ES-I3 (cell line): ENCODE data around the gene KIFC3.
"Not testable (repeated sequence)": the region's sequence is repeated elsewhere in the genome, so short reads cannot be mapped to it uniquely, and the experiment has no call there.

Experiments
- H3K36me3 ChIP-seq: 2 replicates; pipeline ENCODE4 v1.6.1; 2013; ENCODE audit warnings: mild to moderate bottlenecking, low read length, control low read depth, moderate library complexity; ENCODE audit not compliant: insufficient read depth
- H3K4me1 ChIP-seq: 2 replicates; pipeline ENCODE4 v1.6.1; 2013; ENCODE audit warnings: mild to moderate bottlenecking, control low read depth, low read length; ENCODE audit not compliant: insufficient read depth
- H3K9ac ChIP-seq: 2 replicates; pipeline ENCODE4 v1.6.1; 2013; ENCODE audit warnings: low read depth, mild to moderate bottlenecking, low read length, moderate library complexity
- H3K9me3 ChIP-seq: 2 replicates; pipeline ENCODE4 v1.6.1; 2013; ENCODE audit warnings: mild to moderate bottlenecking, low read length, moderate library complexity; ENCODE audit not compliant: control insufficient read depth, insufficient read depth

Gene KIFC3

DNA sequence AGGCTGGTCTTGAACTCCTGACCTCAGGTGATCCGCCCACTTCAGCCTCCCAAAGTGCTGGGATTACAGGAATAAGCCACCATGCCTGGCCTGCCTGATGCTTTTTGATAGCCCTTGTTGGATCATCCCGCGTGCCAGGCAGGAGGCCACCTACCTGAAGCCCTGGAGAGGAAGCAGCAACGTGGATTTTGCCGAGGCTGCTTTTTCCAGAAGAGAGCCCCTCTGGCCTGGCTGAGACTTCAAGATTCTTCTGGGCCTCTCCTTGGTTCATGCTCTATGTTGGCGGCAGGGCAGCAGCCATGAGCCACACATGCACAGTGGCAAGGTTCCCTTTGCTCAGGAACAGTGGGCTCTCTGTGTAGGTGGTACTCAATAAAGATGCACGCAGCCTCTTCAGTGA is 55.2 kb downstream of the KIFC3 start:
- Histone ChIP-seq H3K4me1 (no peaks in the 10 kb centered on the region), H3K9ac (no peak overlapping the region)

DNA sequence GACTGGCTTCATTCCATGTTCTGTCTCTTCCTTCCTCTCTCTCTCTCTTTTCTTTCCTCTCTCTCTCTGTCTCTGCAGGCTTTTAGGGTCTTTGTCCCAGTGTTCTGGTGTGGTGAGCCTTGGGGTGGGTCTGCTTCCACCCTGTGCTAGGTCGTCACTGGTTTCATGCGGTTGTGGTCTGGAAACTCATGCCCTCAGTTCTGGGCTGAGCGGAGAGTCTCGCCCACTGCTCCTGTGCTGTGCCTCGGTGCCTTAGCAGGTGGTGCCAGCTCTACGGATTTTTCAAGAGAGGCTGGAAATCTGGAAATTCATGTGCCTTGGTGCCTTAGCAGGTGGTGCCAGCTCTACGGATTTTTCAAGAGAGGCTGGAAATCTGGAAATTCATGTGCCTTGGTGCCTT is 56.0 kb downstream of the KIFC3 start:
- not testable (repeated sequence) for H3K4me1 ChIP-seq, H3K36me3 ChIP-seq, H3K9ac ChIP-seq, H3K9me3 ChIP-seq

More for the DNA sequence above, 55.2 kb downstream of the KIFC3 start:
- H3K36me3 ChIP-seq = peaks cover 6% of the 10 kb centered on the region
- no peaks in the 10 kb centered on the region for H3K9me3 ChIP-seq

DNA sequence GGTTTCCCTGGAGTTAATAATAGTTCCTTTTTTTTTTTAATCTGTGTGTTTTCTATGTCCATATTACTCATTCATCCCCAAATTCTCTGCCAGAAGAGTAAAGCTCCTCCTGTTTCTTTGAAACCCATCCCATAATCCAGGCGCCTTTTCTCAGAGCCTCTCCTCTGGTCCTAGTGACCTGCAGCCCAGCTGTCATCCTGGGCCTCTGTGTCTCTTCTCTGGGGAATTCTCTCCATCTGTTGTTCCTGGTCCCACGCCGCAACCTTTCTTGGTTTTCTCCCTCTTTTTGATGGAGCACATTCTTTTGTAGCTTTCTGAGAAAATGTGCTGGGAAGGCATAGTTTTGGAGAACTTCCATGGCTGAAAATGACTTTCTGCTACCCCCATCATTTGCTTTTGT is 56.5 kb downstream of the KIFC3 start:
- Histone ChIP-seq H3K9me3 (no peaks in the 10 kb centered on the region), H3K4me1 (no peaks in the 10 kb centered on the region), H3K9ac (no peak overlapping the region), H3K36me3 (peaks cover 6% of the 10 kb centered on the region)

DNA sequence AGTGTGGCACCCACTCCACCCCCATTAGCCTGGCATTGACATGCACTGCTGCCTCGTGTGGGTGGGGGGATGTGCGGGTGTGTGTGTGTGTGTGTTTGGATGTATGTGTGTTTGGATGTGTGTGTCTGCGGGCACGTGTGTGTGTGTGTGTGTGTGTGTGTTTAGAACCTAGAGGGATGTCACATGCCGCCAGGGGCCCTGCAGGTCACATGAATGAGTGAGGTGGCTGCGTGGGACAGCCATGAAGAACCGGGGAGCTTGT is 57.7 kb downstream of the KIFC3 start:
- no peaks in the 10 kb centered on the region for H3K9me3 ChIP-seq
- H3K9ac ChIP-seq = no peak overlapping the region
- H3K36me3 ChIP-seq = peaks cover 3% of the 10 kb centered on the region
- H3K4me1 ChIP-seq = no peaks in the 10 kb centered on the region

DNA sequence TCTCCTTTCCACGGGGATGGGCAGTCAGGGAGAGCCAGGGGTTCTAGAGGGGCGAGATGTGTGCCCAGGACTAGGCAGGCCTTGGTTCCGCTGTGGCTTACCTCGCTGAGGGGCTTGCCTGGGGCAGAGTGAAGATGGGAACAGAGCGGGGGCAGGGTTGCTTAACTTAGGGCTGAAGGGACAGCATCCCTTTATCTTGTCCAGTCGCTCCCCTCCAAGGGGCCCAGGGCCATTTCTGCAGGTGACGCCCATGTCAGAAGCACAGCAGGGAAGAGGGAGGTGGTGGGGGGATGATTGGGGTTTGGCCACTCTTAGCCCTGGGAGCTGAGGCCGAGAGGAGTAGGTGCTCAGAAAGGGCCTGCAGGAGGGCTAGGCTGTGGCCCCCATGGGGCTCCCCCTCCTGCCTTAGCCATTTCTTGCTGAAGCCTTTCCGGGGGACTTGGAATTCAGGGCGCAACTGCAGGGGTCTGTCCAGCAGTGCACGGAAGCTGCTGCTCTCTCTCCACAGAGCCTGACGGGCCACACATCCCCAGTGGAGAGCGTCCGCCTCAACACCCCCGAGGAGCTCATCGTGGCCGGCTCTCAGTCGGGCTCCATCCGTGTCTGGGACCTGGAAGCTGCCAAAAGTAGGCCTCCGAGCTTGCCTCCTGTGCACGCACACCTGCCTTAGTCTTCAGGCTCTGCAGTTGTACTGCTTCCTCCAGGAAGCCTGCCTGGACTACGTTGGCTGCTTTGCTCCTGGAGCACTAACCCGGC is 58.2 kb downstream of the KIFC3 start:
- no peaks in the 10 kb centered on the region; the same call in none of the 2 replicates for H3K36me3 ChIP-seq
- H3K9ac ChIP-seq = no peak overlapping the region
- H3K9me3 ChIP-seq = no peaks in the 10 kb centered on the region
- H3K4me1 ChIP-seq = no peaks in the 10 kb centered on the region

DNA sequence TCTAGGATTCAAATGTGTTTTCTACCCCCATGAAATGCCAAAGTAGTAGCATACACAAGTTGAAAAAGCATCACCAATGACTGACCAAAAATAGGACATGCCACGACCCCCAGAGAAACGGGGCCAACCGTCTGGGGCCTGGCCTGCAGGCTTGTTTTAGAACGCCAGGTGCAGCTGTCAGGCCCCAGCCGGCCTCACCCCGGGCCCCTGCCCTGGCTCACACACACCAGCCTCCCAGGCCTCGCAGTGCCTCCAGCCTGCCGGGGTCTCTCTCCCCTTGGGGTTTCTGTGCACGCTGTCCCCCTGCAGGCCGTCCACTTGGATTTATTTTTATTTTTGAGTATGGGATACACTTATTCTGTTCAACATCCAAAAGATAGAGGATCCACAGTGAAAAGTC is 58.8 kb downstream of the KIFC3 start:
- Histone ChIP-seq H3K36me3 (no peaks in the 10 kb centered on the region; the same call in none of the 2 replicates), H3K9me3 (no peaks in the 10 kb centered on the region), H3K4me1 (no peaks in the 10 kb centered on the region), H3K9ac (no peak overlapping the region)

DNA sequence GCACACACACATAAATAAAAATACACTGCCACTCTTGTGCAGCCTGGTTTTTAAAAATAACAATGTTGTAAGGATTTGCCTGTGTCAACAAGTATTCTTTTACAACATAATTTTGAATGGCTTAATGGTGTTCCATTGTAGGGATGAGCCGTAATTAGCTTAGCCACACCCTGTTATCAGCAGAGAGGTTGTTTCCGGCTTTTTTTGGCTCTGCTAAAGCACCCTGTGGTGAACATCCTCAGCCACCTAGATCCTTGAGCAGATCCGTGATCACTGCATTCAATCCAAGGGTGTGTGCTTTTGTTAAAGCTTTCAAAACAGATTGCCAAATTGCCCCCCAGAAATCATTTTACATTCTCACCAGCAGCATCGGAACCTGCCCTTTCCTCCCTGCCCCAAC is 59.7 kb downstream of the KIFC3 start:
- H3K36me3 ChIP-seq = no peaks in the 10 kb centered on the region; the same call in none of the 2 replicates

DNA sequence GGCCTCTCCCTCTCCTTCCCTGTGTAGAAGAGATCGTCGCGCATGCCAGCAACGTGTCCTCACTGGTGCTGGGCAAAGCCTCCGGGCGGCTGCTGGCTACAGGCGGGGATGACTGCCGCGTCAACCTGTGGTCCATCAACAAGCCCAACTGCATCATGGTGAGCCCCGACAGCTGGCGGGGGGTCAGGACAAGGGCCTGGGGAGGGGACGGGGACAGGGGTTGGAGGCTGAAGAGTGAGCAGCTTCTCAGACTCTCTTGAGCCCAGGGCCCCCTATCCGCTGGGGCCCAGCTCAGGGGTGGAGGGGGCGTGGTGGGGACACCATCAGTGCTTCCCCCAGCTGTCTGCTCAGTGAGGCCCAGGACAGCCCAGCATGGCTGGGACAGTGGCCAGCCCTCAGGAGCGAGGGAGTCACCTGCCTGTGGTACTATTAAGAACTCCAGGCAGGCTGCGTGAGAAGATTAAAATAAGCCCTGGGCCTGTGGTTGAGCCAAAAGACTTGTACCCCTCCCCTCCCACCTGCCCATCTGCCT is 60.6 kb downstream of the KIFC3 start:
- no peaks in the 10 kb centered on the region for H3K4me1 ChIP-seq
- H3K9me3 ChIP-seq = no peaks in the 10 kb centered on the region
- peaks cover 3% of the 10 kb centered on the region for H3K36me3 ChIP-seq
- H3K9ac ChIP-seq = no peak overlapping the region

More for the DNA sequence above, 59.7 kb downstream of the KIFC3 start:
- H3K9ac ChIP-seq = no peak overlapping the region
- no peaks in the 10 kb centered on the region for H3K4me1 ChIP-seq
- no peaks in the 10 kb centered on the region for H3K9me3 ChIP-seq

DNA sequence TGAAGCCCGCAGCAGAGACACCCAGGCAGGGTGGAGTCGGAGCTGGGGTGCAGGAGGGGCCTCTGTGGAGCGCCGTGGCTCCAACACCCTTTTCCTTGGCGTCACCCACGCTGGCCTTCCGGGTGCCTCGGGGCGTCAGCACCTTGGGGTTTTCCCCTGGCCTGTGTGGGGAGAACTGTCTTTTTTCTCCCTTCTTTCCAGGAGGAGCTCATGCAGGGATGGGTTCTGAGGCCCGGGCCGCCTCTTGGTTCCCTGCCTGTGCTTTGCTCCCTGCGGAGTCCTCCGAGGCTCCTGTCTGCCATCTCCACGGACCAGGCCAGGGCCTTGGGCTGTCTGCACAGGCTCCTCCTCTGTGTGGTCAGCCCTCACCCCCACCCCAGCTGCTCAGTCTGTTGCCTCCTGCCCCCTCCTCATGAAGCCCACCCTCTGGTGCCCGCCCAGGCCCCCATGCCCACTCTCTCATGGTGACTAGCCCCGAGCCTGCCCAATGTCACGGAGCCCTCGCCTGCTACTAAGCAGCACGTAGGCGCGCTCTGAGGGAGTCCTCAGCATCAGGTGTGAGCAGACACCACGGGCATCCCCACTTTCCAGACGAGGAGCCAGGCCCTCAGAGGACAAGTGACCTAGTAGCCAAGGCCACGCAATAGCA is 61.7 kb downstream of the KIFC3 start:
- Histone ChIP-seq H3K36me3 (peaks cover 3% of the 10 kb centered on the region; the same call in 1 of the 2 replicates), H3K9me3 (no peaks in the 10 kb centered on the region), H3K4me1 (no peaks in the 10 kb centered on the region), H3K9ac (no peak overlapping the region)

DNA sequence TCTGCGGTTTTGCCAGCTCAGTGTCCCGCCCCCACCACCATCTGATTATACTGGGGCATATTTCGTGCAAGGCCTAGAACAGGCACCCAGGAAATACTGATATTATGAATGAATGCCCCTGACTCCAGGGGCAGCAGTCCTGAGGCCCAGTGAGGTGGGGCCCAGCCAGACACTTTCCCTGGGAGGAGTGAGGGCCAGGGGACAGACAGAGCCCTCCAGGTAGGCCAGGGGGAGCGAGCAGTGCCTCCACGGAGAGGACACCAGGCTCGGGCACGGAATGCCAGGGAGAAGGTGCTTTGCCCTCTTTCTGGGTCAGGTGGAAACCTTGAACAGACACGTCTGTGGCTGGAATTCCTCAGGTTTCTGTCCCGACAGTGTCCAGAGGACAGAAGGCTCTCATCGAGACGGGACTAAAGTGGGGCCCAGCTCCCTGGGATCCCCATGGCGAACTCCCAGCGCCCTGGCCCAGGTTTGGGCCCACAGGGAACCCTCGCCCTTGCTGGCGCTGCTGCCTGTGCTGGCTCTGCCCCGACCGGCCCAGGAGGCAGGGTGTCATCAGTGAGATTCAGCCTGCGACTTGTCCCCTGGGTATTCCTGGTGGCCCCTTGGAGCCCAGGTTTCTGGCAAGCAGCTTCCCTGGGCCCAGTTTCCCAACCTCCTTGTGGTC is 62.4 kb downstream of the KIFC3 start:
- H3K36me3 ChIP-seq = peaks cover 3% of the 10 kb centered on the region; the same call in 1 of the 2 replicates
- H3K9me3 ChIP-seq = no peaks in the 10 kb centered on the region
- no peaks in the 10 kb centered on the region for H3K4me1 ChIP-seq
- no peak overlapping the region for H3K9ac ChIP-seq

DNA sequence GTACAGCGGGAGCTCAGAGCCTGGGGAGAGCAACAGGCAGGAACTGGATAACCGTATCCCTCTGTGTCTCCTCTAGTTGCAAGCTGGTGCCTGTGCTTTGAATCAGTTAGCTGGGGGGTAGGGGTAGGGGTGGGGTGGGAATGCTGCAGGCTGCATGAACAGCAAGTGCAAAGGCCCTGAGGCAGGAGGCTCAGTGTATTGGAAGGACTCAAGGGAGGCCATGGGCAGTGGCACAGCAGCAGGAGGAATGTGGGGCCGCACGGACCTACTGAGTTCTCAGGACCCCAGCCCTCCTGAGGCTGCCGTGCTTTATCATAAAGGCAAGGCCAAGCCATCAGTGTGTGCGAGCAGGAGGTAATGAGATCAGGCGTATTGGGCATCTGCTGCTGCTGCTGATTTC is 63.4 kb downstream of the KIFC3 start:
- no peak overlapping the region for H3K9ac ChIP-seq
- no peaks in the 10 kb centered on the region for H3K4me1 ChIP-seq
- H3K36me3 ChIP-seq = peaks cover 3% of the 10 kb centered on the region; the same call in 1 of the 2 replicates
- no peaks in the 10 kb centered on the region for H3K9me3 ChIP-seq

DNA sequence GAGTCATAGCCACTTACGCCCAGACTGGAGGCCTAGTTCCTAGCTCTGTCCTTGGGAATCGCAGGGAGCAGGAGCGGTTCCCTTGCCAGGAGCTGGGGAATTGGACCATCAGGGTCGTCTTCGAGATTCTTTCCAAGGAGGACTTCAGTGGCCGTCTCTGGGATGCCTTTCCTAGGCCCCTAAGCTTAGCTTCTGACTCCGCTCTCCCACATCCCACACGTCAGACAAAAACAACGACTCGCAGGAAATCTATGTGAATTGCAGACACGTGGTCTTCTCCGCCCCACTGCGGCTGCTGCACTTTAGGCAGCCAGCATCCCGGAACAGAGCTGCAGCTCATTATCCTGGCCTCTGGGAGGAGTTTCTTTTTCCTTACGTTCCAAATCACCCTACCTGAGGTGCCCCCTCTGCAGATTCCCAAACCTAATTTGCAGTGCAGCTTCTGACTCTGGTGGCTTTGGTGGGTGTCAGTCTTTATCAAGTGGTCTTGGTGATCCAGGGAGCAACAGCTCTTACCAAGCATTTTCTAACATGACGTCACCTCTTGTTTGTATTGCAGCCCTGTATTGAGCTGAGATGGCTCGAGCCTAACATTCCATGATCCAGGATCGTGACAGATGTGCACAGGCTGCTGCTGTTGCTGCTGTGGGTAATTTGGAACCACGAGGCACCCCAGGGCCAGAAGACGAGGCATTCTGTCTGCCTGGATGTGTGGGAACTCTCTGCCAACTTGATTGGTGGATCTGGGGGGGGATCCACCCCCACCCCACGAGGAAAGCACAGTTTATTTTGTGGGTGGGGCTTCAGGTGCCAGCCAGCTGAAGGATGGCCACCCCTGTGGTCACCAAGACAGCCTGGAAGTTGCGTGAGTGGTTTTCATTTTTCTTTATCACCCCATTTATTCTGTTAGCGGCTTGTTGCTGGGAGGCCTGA is 65.6 kb downstream of the KIFC3 start:
- H3K9ac ChIP-seq = peak overlapping the region; percentile 67; the same call in 1 of the 2 replicates

DNA sequence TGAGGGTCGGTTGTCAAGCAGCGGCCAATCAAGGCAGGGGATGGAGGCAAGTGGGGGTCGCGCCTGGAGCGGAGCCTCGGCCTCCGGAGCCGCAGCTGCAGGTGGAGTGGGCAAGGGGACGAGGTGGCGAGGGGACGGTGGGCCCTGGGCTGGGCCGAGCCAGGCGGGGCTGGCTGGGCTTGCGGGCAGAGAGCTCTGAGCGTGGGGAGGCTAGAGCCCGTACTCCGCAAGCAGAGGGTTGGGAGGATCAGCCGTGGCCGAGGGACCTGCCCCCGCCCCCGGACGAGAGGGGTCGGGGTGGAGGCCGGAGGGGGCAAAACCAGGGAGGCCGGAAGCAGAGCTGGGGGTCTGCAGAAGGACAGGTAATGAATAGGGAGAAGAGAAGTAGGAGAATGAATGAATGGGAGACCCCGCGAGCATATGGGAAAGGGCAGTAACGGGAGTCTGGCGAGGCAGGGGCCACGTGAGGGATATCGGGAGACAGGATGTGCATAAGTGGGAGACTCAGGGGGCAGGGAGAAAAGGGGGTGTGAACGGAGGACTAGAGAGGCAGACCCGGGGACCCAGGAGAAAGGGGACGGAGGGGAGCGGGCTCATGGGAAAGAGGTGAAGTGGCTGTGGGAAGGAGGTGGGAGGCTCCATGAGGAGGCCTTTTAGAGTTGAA is 66.4 kb downstream of the KIFC3 start, which contains the start of gene KATNB1:
Gene KATNB1 (plus strand): TSS at position 16 of the 664 bp plus-strand sequence. CDS start 1,474 bp downstream, outside the sequence.
- peak within 1 kb of the TSS; percentile 94 for H3K9ac ChIP-seq
- 0 out of 2 replicates have a peak, but pooled peaks cover 3% of the 10 kb centered on the region for H3K36me3 ChIP-seq
- H3K4me1 ChIP-seq = no peaks in the 10 kb centered on the region
- H3K9me3 ChIP-seq = no peaks in the 10 kb centered on the region

More for the DNA sequence above, 65.6 kb downstream of the KIFC3 start:
- no peaks in the 10 kb centered on the region for H3K9me3 ChIP-seq
- no peaks in the 10 kb centered on the region for H3K4me1 ChIP-seq
- 0 out of 2 replicates have a peak, but pooled peaks cover 3% of the 10 kb centered on the region for H3K36me3 ChIP-seq
